Heart left ventricle (tissue), 13 donors: ENCODE data around the gene SIRT5.

Experiments
- POLR2A ChIP-seq, 2 donors: fragments of 450-650 bp; IDR thresholded peaks; one replicate each; pipeline ENCODE4 v1.6.1; 2017; ENCODE audit warnings: antibody characterized with exemption in 2 of 2, mild to moderate bottlenecking in 2 of 2, moderate library complexity in 2 of 2
- TF ChIP-seq, protein P1 (sequence below), 12 donors: fragments of 200-600 bp; sonication (generic) in 4 of 12; IDR thresholded peaks; one replicate each; pipeline versions ENCODE4 v1.5.0 to v1.8.0; 2018 to 2022; ENCODE audit warnings: antibody characterized with exemption in 12 of 12, mild to moderate bottlenecking in 5 of 12
- donor health status: ischemic (EF 13 %, LVEDD 7.1; RV severe dilation, severe dysfunction).
- donor health status: DM: no; HTN: yes; CAD: no.
- donor health status: DM: no; HTN: no; CAD: no.
- donor health status: ischemic (EF 25% LVEDD 6.9; RV normal size, moderate dysfunction).
- donor health status: ischemic (EF 25% LVEDD 5.7; RV mildly dilated, moderate dysfunction).
- donor health status: ischemic (EF 35%, LVEDD 5.7; RV mildly dilated, moderate dysfunction).
- donor health status: nonischemic (EF 11% LVEDD 7.7; RV severe dilation, severe dysfunction).
- donor health status: DM: yes; HTN: yes; CAD: no.
- donor health status: PGD.
- donor health status: ischemic (EF 29% LVEDD 5.4; RV normal size, mild dysfunction).
- donor health status: nonischemic (EF 23%, LVEDD 6.1; RV moderate dilation, normal function).

DNA sequence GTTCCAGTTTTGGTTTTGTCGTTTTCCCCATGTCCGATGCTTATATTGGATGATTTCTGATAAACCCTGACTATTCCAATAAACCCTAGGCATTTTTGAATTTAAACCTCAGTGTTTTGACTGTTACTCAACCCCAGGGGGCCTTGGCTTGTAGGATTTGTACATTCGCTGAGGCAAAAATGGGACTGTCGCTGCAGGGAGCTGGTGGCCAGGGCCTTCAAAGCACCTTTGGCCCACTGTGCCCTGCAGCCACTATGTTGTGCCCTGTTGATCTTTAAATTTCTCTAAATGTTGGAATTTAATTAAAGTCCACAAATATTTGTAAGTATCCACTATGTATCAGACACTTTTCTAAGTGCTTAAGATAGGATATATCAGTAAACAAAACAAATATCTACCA lies 31.2 kb downstream of the SIRT5 start:
- TF ChIP-seq, protein P1, sequence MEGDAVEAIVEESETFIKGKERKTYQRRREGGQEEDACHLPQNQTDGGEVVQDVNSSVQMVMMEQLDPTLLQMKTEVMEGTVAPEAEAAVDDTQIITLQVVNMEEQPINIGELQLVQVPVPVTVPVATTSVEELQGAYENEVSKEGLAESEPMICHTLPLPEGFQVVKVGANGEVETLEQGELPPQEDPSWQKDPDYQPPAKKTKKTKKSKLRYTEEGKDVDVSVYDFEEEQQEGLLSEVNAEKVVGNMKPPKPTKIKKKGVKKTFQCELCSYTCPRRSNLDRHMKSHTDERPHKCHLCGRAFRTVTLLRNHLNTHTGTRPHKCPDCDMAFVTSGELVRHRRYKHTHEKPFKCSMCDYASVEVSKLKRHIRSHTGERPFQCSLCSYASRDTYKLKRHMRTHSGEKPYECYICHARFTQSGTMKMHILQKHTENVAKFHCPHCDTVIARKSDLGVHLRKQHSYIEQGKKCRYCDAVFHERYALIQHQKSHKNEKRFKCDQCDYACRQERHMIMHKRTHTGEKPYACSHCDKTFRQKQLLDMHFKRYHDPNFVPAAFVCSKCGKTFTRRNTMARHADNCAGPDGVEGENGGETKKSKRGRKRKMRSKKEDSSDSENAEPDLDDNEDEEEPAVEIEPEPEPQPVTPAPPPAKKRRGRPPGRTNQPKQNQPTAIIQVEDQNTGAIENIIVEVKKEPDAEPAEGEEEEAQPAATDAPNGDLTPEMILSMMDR (IDR thresholded peaks at IDR 0.05): no peak
- no peak for TF ChIP-seq POLR2A (IDR thresholded peaks at IDR 0.05)
